ENCODE results near the gene CTNS.

- TF ChIP-seq CTCF (IDR thresholded peaks at IDR 0.05 in 2 of 3, conservative IDR thresholded peaks at IDR 0.05 in 1 of 3; ENCODE audit: borderline replicate concordance in 1 of 3, insufficient read depth in 1 of 3, low read depth in 2 of 3, low read length in 2 of 3) (no peak), JUND (IDR thresholded peaks at IDR 0.05) (no peak), POLR2AphosphoS5 (IDR thresholded peaks at IDR 0.05; ENCODE audit: low read depth, low read length) (no peak), SIN3A (IDR thresholded peaks at IDR 0.05; ENCODE audit: low read depth) (no peak), CEBPB (IDR thresholded peaks at IDR 0.05; ENCODE audit: low read depth) (no peak), YY1 (IDR thresholded peaks at IDR 0.05; ENCODE audit: extremely low read depth, insufficient replicate concordance, low read depth, low read length) (no peak), EZH2 (IDR thresholded peaks at IDR 0.05) (no peak), ZNF274 (IDR thresholded peaks at IDR 0.05; ENCODE audit: low read depth, low read length) (no peak), POLR2A (IDR thresholded peaks at IDR 0.05; ENCODE audit: borderline replicate concordance, extremely low read depth, insufficient read depth, insufficient read length) (no peak), SP1 (IDR thresholded peaks at IDR 0.05; ENCODE audit: low read depth) (no peak)
- TF ChIP-seq, protein P1, sequence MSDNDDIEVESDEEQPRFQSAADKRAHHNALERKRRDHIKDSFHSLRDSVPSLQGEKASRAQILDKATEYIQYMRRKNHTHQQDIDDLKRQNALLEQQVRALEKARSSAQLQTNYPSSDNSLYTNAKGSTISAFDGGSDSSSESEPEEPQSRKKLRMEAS (IDR thresholded peaks at IDR 0.05), result no peak
- TF ChIP-seq, protein P2, sequence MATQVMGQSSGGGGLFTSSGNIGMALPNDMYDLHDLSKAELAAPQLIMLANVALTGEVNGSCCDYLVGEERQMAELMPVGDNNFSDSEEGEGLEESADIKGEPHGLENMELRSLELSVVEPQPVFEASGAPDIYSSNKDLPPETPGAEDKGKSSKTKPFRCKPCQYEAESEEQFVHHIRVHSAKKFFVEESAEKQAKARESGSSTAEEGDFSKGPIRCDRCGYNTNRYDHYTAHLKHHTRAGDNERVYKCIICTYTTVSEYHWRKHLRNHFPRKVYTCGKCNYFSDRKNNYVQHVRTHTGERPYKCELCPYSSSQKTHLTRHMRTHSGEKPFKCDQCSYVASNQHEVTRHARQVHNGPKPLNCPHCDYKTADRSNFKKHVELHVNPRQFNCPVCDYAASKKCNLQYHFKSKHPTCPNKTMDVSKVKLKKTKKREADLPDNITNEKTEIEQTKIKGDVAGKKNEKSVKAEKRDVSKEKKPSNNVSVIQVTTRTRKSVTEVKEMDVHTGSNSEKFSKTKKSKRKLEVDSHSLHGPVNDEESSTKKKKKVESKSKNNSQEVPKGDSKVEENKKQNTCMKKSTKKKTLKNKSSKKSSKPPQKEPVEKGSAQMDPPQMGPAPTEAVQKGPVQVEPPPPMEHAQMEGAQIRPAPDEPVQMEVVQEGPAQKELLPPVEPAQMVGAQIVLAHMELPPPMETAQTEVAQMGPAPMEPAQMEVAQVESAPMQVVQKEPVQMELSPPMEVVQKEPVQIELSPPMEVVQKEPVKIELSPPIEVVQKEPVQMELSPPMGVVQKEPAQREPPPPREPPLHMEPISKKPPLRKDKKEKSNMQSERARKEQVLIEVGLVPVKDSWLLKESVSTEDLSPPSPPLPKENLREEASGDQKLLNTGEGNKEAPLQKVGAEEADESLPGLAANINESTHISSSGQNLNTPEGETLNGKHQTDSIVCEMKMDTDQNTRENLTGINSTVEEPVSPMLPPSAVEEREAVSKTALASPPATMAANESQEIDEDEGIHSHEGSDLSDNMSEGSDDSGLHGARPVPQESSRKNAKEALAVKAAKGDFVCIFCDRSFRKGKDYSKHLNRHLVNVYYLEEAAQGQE (IDR thresholded peaks at IDR 0.05; ENCODE audit: low read depth), result no peak
These were observed 44.2 kb upstream of the CTNS start for GRCh38 chr17:3592216-3592860.

All from HCT116 (cell line).